Transverse colon (tissue), 4 donors: ENCODE measurements around the gene SH3PXD2B.

Experiments
- CTCF ChIP-seq, 5 experiments: fragments of 200-600 bp in 3 of 5; fragments of 450-650 bp in 2 of 5; sonication (generic) in 3 of 5; IDR thresholded peaks; 1 replicate in 2 of 5; 2 replicates in 3 of 5; pipeline ENCODE4 v1.5.1; 2016 to 2017; ENCODE audit warnings: antibody characterized with exemption in 5 of 5, inconsistent platforms in 3 of 5, mild to moderate bottlenecking in 2 of 5, moderate library complexity in 1 of 5
- POLR2A ChIP-seq: fragments of 450-650 bp; IDR thresholded peaks from one replicate; pipeline ENCODE4 v1.6.1; 2016; ENCODE audit warnings: antibody characterized with exemption, mild to moderate bottlenecking, moderate library complexity
- POLR2AphosphoS5 ChIP-seq, 3 donors: sonication (generic); formaldehyde crosslinking; IDR thresholded peaks; one replicate each; pipeline ENCODE4 v1.6.1; 2016; ENCODE audit warnings: antibody characterized with exemption in 3 of 3

- TF ChIP-seq POLR2A (no peak), CTCF (IDR thresholded peaks at IDR 0.05) (no peak), POLR2AphosphoS5 (IDR thresholded peaks at IDR 0.05) (no peak)
Measured at GRCh38 chr5:172404746-172405145, 49.6 kb downstream of the SH3PXD2B start.
